HG02840 (cell line): ENCODE results near the gene PRR20G.

Experiments used
- ATAC-seq: cut with Tn5 transposase; IDR thresholded peaks from one replicate; pipeline ENCODE4 v1.9.1; 2021; ENCODE audit warnings: mild to moderate bottlenecking, moderate library complexity, moderate number of reproducible peaks; ENCODE audit not compliant: unreplicated experiment, low FRiP score

PRR20G gene

DNA sequence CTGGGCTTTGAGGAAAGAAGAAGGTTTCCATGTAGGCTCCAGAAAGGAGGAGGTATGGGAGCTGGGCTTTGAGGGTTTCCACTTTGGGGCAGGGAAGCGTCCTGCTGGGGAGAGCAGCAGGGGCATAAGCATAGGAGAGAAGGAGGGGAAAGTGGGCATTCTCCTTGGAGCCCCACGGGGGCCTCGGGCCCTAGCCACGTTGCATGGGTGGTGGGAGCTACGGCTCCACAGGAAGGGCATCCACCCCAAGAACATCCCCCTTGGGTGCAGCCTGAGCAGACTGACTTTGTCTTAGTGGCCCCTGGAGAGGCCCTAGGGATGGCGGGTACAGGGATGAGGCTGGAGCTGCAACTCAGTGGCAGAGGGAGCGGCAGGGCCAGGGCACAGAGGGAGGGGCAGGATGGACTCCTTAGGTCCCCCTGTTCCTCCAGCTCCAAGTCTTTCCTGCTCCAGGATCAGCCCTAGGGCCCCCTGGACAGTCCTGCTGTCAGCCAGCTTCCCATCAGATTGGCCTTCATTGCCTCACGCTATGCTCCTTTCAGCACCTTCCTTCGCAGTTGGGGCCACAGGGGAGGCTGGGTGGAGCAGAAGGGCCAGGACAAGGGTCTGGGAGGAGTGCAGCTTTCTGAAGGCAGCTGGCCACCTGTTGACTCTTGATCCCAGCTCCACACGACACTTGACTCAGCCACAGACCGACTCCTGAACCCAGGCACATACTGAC is 22.9 kb downstream of the PRR20G start:
- ATAC-seq = no peak

DNA sequence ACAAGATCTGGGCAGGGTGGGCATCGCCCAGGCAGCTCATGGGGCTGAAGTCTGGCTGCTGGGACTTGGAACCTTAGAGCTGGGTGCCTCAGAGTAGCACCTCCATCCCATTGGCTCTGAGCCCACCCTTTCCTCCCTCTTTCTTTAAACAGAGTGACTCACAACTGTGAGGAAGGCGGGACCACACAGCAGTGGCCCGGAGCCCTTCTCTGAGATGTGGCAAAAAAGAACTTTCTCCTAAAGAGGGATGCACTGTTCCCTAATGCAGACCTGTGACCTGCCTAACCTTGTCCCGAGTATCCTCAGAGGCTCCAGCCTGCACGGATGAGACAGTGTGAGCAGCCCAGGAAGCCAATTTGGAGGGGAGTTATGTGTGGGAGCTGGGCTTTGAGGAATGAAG is 23.6 kb downstream of the PRR20G start:
- no peak for ATAC-seq

- ATAC-seq = no peak
These were observed 24.1 kb downstream of the PRR20G start for GRCh38 chr3:127263586-127264231.

GRCh38 chr3:127263037-127263436 is 24.8 kb downstream of the PRR20G start:
- no peak for ATAC-seq

GRCh38 chr3:127262533-127262932 is 25.3 kb downstream of the PRR20G start:
- ATAC-seq = no peak

DNA sequence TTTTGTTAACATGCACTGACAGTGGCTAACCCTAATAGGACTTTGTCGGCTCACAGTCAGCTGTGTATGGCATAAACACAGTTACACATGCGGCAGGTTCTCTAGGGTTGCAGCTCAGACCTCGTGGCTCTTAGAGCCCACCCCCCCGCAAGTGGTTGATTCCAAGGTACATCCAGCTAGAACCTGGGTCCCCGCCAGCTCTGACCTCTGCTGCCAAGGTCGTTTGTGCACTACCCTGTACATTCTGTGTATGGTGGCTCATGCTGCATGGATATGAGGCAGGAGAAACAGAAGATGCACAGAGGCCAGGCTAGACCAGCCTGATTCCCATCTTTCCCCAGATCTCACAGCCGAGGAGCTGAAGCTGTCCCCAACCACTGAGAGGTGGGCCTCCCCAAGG is 25.9 kb downstream of the PRR20G start:
- no peak for ATAC-seq

- ATAC-seq = no peak
These were observed 26.9 kb downstream of the PRR20G start for GRCh38 chr3:127260826-127261555.

DNA sequence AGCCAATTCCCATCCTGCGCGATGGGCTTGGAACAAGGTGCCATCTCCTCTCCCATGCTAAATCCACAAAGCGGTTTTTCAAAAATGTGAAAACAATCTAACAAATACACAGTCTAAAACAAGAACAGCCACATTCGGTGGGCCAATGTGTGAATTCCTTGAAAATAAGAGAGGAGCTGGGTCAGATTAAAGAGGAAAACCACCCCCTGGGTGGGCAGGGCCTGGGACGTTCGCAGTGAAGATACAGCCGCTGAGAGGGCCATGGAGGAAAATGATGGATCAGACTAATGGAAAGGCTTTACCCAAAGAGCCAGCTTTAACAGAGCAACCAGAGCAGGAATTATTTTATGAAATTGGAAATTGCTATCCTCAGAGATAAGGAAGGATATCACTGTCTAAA is 27.4 kb downstream of the PRR20G start:
- no peak for ATAC-seq

- no peak for ATAC-seq
These were observed 28.0 kb downstream of the PRR20G start for GRCh38 chr3:127259882-127260281.

GRCh38 chr3:127258733-127259132 is 29.1 kb downstream of the PRR20G start:
- no peak for ATAC-seq

DNA sequence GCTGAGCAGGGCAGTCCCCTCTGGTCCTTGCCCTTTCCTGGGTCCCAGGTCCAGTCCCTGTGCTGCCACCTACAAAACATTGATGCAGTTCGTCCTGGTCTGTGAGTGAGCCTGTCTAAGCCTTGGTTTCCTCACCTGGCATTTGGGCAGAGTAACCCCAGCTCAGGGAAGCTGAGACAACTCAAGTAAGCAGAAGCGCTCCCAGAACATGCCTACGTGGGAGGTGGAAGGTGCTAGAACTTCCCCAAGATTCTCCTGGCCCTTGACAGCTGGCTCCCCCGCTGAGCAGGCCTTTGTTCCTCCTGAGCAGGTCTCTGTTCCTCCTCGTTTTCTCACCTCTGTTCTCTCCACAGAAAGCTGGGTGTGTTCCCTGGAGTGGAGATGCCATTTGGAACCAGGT is 30.5 kb downstream of the PRR20G start:
- ATAC-seq = no peak

DNA sequence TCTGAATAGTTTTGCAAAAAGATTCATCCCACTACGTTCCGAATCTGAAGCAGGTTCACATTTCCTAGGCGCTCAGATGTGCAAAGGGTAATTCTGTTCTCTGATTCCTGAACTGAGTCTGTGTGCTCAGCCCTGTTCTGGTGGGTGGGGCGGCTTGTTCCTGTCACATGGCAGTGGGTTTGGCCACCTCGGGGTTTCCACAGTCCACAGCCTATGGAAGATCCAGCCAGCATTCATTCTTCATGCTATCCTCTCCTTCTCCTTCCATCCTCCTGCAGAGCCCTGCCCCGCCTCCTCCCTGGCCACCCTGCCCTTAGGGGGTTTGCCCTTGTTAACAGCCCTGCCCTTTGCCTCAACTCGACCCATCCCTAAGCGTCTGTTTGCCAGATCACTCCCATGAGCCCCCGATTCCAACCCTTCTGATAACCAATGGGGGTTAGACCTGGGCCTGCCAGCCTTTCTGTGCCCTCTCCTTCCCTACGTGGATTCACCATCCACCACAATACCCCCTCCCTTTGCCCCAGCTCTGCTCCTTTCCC is 31.0 kb downstream of the PRR20G start:
- ATAC-seq = no peak

DNA sequence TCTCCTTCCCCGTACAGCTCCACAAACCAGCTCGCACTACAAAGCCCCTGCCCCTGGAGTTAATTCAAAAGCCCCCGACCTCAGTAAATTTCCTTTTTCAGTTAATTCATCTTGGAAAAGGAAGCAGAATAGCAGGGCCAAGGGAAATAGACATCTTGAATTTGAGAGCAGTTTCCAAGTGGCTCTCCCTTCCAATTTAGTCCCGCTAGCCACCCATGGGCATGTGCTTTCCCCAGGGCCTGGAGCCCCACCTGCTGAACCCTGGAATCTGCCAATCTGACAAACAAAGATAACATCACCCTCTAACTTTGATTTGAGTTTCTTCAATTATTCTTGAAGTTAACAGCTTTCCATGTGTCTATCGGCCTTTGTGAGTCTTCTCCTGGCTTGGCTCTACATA is 31.7 kb downstream of the PRR20G start:
- no peak for ATAC-seq

DNA sequence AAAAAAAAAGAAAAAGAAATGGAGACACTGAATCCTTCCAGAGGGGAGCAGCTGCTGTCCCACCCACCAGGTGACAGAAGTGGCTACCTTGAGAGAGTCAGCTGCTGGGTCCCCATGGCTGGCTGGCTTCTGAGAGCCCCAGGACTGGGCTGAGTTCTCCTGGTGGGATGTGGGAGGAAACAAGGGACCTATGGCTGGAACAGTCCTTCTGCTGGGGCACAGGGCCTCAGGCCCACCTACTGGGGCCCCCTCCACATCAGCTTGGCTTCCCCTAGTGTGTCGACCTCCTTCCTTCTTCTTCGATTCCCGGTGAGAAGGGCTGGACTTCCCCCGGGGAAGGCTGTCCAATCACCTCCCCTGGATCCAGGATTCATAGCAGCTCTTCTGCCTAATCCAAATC is 32.3 kb downstream of the PRR20G start:
- ATAC-seq = no peak

- no peak for ATAC-seq
These were observed 33.1 kb downstream of the PRR20G start for GRCh38 chr3:127254730-127255129.

DNA sequence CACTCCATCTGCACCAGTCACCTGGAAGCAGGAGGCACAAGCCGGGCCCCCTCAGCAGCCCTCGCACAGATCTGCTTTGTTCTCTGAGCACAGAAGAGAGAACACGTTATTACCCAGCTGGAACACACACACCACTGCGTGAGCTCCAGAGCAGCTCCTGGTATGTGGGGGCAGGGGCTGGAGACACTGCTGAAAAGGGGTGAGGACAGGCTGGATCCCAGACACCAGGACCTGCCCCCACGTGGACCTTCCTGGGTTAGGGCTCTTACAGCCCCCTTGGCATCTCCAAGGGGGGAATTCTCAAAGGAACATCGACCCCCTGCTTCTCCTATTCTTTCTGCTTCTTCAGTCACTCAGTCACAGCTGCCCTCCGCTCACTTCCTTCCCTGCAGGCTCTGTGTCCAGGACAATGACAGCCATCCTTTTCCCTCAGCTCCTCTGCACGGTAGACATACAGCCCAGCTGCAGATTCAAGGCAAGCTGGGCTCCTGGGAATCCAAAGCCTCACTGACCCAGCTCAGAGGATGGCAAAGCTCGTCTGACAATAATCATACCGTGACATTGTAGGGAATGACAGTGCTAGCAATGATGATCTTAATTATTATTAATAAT is 33.7 kb downstream of the PRR20G start:
- no peak for ATAC-seq

- ATAC-seq = no peak
These were observed 34.4 kb downstream of the PRR20G start for GRCh38 chr3:127253491-127253890.

DNA sequence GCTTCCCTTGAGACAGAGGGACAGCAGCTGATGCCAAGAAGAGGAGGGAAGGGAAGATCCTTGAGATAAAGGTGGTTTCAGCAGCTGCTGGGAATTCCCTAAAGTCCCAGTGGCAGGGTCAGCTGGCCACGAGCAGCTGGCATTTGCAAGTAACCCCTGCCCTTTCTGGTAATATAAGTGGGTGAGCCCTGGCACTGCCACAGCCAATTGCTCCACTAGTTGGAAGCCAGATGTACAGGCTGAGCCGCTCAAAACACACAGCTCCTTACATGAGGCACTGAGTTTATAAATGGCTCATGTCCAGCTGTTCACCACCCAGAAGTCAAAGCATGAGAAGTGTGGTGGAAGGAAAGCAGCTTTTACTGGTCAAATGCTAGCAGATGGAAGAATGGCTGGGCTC is 35.4 kb downstream of the PRR20G start:
- no peak for ATAC-seq

DNA sequence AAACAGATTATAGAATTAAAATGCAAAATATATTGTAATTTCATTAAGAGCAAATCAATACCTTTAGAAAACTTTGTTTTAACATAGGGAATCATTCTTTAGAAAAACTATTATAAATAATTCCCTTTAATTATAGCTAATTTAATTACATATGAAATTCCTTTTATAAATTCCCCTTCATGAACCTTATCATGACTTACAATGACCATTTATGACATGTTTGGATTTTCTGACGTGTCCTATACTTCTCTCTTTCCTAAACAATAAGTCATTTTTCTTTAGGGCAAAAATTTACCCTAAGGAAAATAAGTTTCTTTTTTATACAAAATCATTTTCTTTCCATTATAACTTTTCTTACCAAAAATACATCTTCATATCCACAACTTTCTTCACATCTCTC is 37.8 kb downstream of the PRR20G start:
- ATAC-seq = no peak

GRCh38 chr3:127247292-127247691 is 40.6 kb downstream of the PRR20G start:
- no peak for ATAC-seq

GRCh38 chr3:127238602-127239001 is 49.2 kb downstream of the PRR20G start:
- no peak for ATAC-seq
